Smooth muscle cell (in vitro differentiated cells): ENCODE data around the gene ZNF277. TPM values are rescaled to one million over a fixed set of nuclear protein-coding genes. Genes with fewer than 3 reads are reported as not detected.

Source experiments
- DNase-seq: peaks from one replicate; lab custom pipeline; 2025; ENCODE audit not compliant: unreplicated experiment; lab: John Stamatoyannopoulos, UW
- H2AFZ ChIP-seq: fragments of 200-600 bp; sonication (generic); 2 replicates; pipeline ENCODE4 v1.6.0; 2016; ENCODE audit warnings: antibody characterized with exemption, low read depth, mild to moderate bottlenecking
- H3F3A ChIP-seq: fragments of 200-600 bp; sonication (generic); 2 replicates; pipeline ENCODE4 v1.6.0; 2017; ENCODE audit warnings: antibody characterized with exemption, low read depth
- H3K27ac ChIP-seq: fragments of 200-600 bp; sonication (generic); 2 replicates; pipeline ENCODE4 v1.5.1; 2016; ENCODE audit warnings: low read depth, mild to moderate bottlenecking
- H3K27me3 ChIP-seq: fragments of 200-600 bp; sonication (generic); 2 replicates; pipeline ENCODE4 v1.6.1; 2016; ENCODE audit warnings: low read depth, mild to moderate bottlenecking
- H3K36me3 ChIP-seq: fragments of 200-600 bp; sonication (generic); 2 replicates; pipeline ENCODE4 v1.5.1; 2016; ENCODE audit warnings: low read depth
- H3K4me1 ChIP-seq: fragments of 200-600 bp; sonication (generic); 2 replicates; pipeline ENCODE4 v1.5.1; 2016; ENCODE audit warnings: low read depth
- H3K4me2 ChIP-seq: fragments of 200-600 bp; sonication (generic); 2 replicates; pipeline ENCODE4 v1.6.0; 2016; ENCODE audit warnings: mild to moderate bottlenecking
- H3K4me3 ChIP-seq: fragments of 200-600 bp; sonication (generic); 2 replicates; pipeline ENCODE4 v1.5.1; 2016; ENCODE audit warnings: mild to moderate bottlenecking
- H3K79me2 ChIP-seq: fragments of 200-600 bp; sonication (generic); 2 replicates; pipeline ENCODE4 v1.6.0; 2016; ENCODE audit warnings: low read depth, mild to moderate bottlenecking
- H3K9ac ChIP-seq: fragments of 200-600 bp; sonication (generic); 2 replicates; pipeline ENCODE4 v1.6.0; 2016; ENCODE audit warnings: low read depth
- H3K9me3 ChIP-seq: fragments of 200-600 bp; sonication (generic); replicated peaks from 2 replicates; pipeline ENCODE4 v1.5.1; 2016; ENCODE audit warnings: low read depth
- H4K20me1 ChIP-seq: fragments of 200-600 bp; sonication (generic); 2 replicates; pipeline ENCODE4 v1.6.0; 2016; ENCODE audit warnings: low read depth
- WGBS: methylation state at CpG from one replicate; pipeline ENCODE4 v1.1.7; 2016; ENCODE audit warnings: low lambda C conversion rate; 5-methylcytosine and 5-hydroxymethylcytosine counted together
- polyA plus RNA-seq: library from polyadenylated mRNA; unstranded; fragments of >200 nt; fragmentation: Nextera tagmentation; extraction: Ambion mirVana; gene quantifications from 2 replicates; pipeline ENCODE4 v1.2.1, GENCODE V29; 2016
- total RNA-seq: library from RNA; depleted of rRNA; stranded (reverse); fragments of >200 nt; gene quantifications from 2 replicates; pipeline ENCODE4 v1.2.3, GENCODE V29; 2014
- TF ChIP-seq, protein P1 (sequence below): fragments of 200-600 bp; sonication (generic); IDR thresholded peaks from 2 replicates; pipeline ENCODE4 v1.5.1; 2017; ENCODE audit warnings: borderline replicate concordance, mild to moderate bottlenecking, antibody characterized with exemption; ENCODE audit not compliant: insufficient read depth, poor library complexity, severe bottlenecking

The ZNF277 gene
- total and polyA plus RNA-seq, 2 experiments from 2014 or later: 8.4 to 28.0 TPM

DNA sequence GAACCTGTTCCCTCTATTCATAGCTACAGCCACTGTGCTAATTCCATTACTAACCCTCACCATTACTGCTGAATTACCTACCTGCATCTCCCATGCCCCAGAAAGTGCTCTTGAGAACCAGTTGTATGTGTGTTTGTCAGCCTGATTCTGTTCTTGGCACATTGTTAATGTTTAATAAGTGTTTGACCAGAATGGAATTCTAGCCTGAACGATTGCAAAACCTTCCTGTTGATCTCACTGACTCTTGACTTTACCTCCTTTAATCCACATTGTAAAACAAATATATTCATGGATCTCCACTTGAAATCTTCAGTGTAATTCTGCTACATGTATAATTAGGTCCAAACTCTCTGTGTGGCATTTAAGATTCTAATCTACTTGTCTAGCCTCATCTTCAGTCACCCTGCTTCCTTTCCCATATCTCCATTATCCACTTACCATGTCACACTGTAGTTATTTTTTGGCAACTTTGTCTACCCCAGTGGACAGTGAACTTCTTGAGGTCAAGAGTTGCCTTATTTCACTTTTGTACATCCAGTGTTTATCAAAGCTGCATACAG, 4.9 kb downstream of the ZNF277 start:
- H3K79me2 ChIP-seq: peaks cover 78% of the 10 kb centered on the region
- H3K36me3 ChIP-seq: no peaks in the 10 kb centered on the region
- no peak overlapping the region for H3K9ac ChIP-seq
- H3K4me2 ChIP-seq: no peak overlapping the region
- peaks cover 51% of the 10 kb centered on the region for H4K20me1 ChIP-seq
- H3K9me3 ChIP-seq: no peaks in the 10 kb centered on the region
- no peak overlapping the region for H2AFZ ChIP-seq
- H3K4me1 ChIP-seq: no peaks in the 10 kb centered on the region
- H3K27me3 ChIP-seq: no peaks in the 10 kb centered on the region
- H3K27ac ChIP-seq: no peak overlapping the region
- DNase-seq: no peak
- WGBS: 86% methylated on average over 1 of the region's 1 CpG
- TF ChIP-seq, protein P1, sequence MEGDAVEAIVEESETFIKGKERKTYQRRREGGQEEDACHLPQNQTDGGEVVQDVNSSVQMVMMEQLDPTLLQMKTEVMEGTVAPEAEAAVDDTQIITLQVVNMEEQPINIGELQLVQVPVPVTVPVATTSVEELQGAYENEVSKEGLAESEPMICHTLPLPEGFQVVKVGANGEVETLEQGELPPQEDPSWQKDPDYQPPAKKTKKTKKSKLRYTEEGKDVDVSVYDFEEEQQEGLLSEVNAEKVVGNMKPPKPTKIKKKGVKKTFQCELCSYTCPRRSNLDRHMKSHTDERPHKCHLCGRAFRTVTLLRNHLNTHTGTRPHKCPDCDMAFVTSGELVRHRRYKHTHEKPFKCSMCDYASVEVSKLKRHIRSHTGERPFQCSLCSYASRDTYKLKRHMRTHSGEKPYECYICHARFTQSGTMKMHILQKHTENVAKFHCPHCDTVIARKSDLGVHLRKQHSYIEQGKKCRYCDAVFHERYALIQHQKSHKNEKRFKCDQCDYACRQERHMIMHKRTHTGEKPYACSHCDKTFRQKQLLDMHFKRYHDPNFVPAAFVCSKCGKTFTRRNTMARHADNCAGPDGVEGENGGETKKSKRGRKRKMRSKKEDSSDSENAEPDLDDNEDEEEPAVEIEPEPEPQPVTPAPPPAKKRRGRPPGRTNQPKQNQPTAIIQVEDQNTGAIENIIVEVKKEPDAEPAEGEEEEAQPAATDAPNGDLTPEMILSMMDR: no peak
- no peaks in the 10 kb centered on the region for H3F3A ChIP-seq
- H3K4me3 ChIP-seq: no peak overlapping the region

GRCh38 chr7:112212571-112212970, 6.1 kb downstream of the ZNF277 start:
- peaks cover 69% of the 10 kb centered on the region for H3K79me2 ChIP-seq
- WGBS: 94% methylated on average over 2 of the region's 2 CpGs
- no peaks in the 10 kb centered on the region for H3K27me3 ChIP-seq
- peaks cover 51% of the 10 kb centered on the region for H4K20me1 ChIP-seq
- H3K9me3 ChIP-seq: no peaks in the 10 kb centered on the region
- no peak overlapping the region for H3K4me3 ChIP-seq
- no peaks in the 10 kb centered on the region for H3K4me1 ChIP-seq
- no peak overlapping the region for H3K27ac ChIP-seq
- no peak for DNase-seq
- H3F3A ChIP-seq: no peaks in the 10 kb centered on the region
- TF ChIP-seq, protein P1: no peak
- H3K9ac ChIP-seq: no peak overlapping the region
- no peak overlapping the region for H2AFZ ChIP-seq
- no peaks in the 10 kb centered on the region for H3K36me3 ChIP-seq
- no peak overlapping the region for H3K4me2 ChIP-seq

DNA sequence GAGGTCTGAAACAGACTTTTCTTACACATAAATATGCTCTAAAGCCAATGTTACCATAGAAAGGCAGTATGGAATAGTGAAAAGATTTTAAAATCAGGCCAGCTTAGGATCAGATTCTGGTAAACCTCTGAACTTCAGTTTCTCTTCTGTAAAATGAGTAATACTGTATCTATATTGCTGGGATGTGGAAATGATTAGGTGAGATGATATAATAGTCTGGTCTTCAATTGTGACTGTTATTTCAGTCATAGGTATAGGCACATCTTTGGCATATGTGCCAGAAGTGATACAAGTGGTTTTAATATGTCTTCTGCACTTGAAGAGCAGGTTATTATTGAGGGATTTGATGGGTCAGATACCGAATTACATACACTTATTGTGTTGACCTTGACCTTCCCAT, 7.2 kb downstream of the ZNF277 start:
- Histone ChIP-seq H3K4me1 (no peaks in the 10 kb centered on the region), H3K79me2 (peaks cover 62% of the 10 kb centered on the region), H3K36me3 (no peaks in the 10 kb centered on the region)

DNA sequence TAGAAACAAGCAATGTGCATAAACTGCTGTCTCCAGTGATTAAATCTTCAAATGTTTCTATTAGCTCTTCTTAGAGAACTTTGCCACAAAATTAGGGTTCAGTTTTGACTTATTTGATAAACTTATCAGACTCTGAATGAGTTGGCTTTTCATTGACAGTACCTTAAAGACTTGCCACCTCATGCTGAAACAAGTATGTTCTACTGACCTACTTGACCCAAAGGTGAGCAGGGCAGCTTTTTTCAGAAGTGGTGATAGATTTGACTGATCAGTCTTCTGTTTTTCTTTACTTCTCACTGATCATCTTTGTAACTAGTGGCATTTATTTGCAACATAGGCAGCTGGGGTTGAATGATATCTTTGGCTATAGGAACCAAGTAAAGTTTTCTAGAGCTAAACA, 7.8 kb downstream of the ZNF277 start:
- Histone ChIP-seq H3K27ac (no peak overlapping the region), H3F3A (no peaks in the 10 kb centered on the region), H3K79me2 (peaks cover 56% of the 10 kb centered on the region), H3K4me1 (no peaks in the 10 kb centered on the region), H4K20me1 (peaks cover 61% of the 10 kb centered on the region), H3K36me3 (no peaks in the 10 kb centered on the region), H3K27me3 (no peaks in the 10 kb centered on the region), H3K9me3 (no peaks in the 10 kb centered on the region), H3K9ac (no peak overlapping the region), H3K4me3 (no peak overlapping the region), H2AFZ (no peak overlapping the region), H3K4me2 (no peak overlapping the region)
- TF ChIP-seq, protein P1: no peak
- DNase-seq: no peak

More for the DNA sequence above, 7.2 kb downstream of the ZNF277 start:
- 100% methylated on average over 1 of the region's 1 CpG for WGBS
- H3K9me3 ChIP-seq: no peaks in the 10 kb centered on the region
- no peaks in the 10 kb centered on the region for H3F3A ChIP-seq
- peaks cover 61% of the 10 kb centered on the region for H4K20me1 ChIP-seq
- no peak overlapping the region for H2AFZ ChIP-seq
- H3K4me2 ChIP-seq: no peak overlapping the region
- no peak overlapping the region for H3K9ac ChIP-seq
- H3K27me3 ChIP-seq: no peaks in the 10 kb centered on the region
- H3K4me3 ChIP-seq: no peak overlapping the region
- H3K27ac ChIP-seq: no peak overlapping the region
- DNase-seq: no peak
- TF ChIP-seq, protein P1: no peak
